K562 (cell line): Measurements from ENCODE around the gene INTS1. TPM values are rescaled to one million over a fixed set of nuclear protein-coding genes. Genes with fewer than 3 reads are reported as not detected.

Experiments used
- CC2D1A ChIP-seq: fragments of 450-650 bp; IDR thresholded peaks from 2 replicates; pipeline ENCODE4 v1.6.1; 2017; ENCODE audit warnings: mild to moderate bottlenecking
- ELK3 ChIP-seq: fragments of 450-650 bp; formaldehyde crosslinking; IDR thresholded peaks from 2 replicates; pipeline ENCODE4 v1.4.0; 2020; ENCODE audit warnings: mild to moderate bottlenecking
- HLTF ChIP-seq: fragments of 450-650 bp; IDR thresholded peaks from 2 replicates; pipeline ENCODE4 v1.6.1; 2016
- MLX ChIP-seq, 2 experiments: fragments of 450-650 bp in 1 of 2; sonication (generic) in 1 of 2; formaldehyde crosslinking; conservative IDR thresholded peaks; 2 replicates each; pipeline versions ENCODE4 v1.4.0 to v1.8.1; 2020 to 2022; ENCODE audit warnings: mild to moderate bottlenecking in 1 of 2, missing genetic modification reagents in 1 of 2
- POLR2B ChIP-seq: fragments of 450-650 bp; IDR thresholded peaks from 2 replicates; pipeline ENCODE4 v1.6.1; 2018; ENCODE audit warnings: low read depth; ENCODE audit not compliant: partially characterized antibody
- SMAD3 ChIP-seq: fragments of 450-650 bp; formaldehyde crosslinking; conservative IDR thresholded peaks from 2 replicates; pipeline ENCODE4 v1.4.0; 2020; ENCODE audit warnings: mild to moderate bottlenecking
- STAT6 ChIP-seq: sonication (generic); formaldehyde crosslinking; IDR thresholded peaks from 2 replicates; pipeline ENCODE4 v1.8.1; 2023; ENCODE audit warnings: mild to moderate bottlenecking, missing genetic modification reagents
- ZBTB40 ChIP-seq, 2 experiments: fragments of 450-650 bp in 1 of 2; sonication (generic) in 1 of 2; formaldehyde crosslinking in 1 of 2; IDR thresholded peaks; 2 replicates each; pipeline versions ENCODE4 v1.7.1 to v1.9.0; 2016 to 2022; ENCODE audit warnings: inconsistent platforms in 1 of 2, mild to moderate bottlenecking in 1 of 2, missing genetic modification reagents in 1 of 2
- ZBTB5 ChIP-seq: fragments of 450-650 bp; IDR thresholded peaks from 2 replicates; pipeline ENCODE4 v1.6.1; 2017; ENCODE audit warnings: antibody characterized with exemption
- ZEB2 ChIP-seq: fragments of 450-650 bp; IDR thresholded peaks from 2 replicates; pipeline ENCODE4 v1.6.1; 2016
- ZSCAN29 ChIP-seq: fragments of 450-650 bp; IDR thresholded peaks from 2 replicates; pipeline ENCODE4 v1.6.1; 2017
- polyA plus RNA-seq, 8 experiments: library from polyadenylated mRNA; depleted of rRNA in 4 of 8; stranded (reverse) in 5 of 8; unstranded in 3 of 8; fragments of >200 nt; fragmentation: Nextera tagmentation in 2 of 8; fragmentation: Illumina TruSeq in 1 of 8; extraction: Ambion mirVana in 2 of 8; extraction: Trizol in 1 of 8; gene quantifications; 2 replicates each; pipeline versions ENCODE4 v1.2.1 to v1.2.3, GENCODE V29; 2011 to 2014; ENCODE audit warnings: inconsistent platforms in 1 of 8, missing spikeins in 1 of 8
- total RNA-seq, 7 experiments: library from RNA; depleted of rRNA in 6 of 7; stranded (reverse); fragments of >200 nt in 6 of 7; fragmentation: Illumina TruSeq in 2 of 7; extraction: Trizol in 2 of 7; gene quantifications; 2 replicates each; pipeline versions ENCODE4 v1.2.1 to v1.2.3, GENCODE V29; 2011 to 2021; ENCODE audit warnings: low replicate concordance in 1 of 7

Gene INTS1
- total and polyA plus RNA-seq, 9 of the 15 experiments (the other 6 are each of a cell fraction or from before 2014, with no cell fraction given), result 0.34 to 119 (median 18.5) TPM

GRCh38 chr7:1460821-1461645 is 43.2 kb downstream of the INTS1 start (continued):
- TF ChIP-seq ZBTB40 (IDR thresholded peaks at IDR 0.05), result 0 out of 2 replicates have a peak, but pooled peaks have one; percentile 46
- TF ChIP-seq ZBTB40 (CRISPR knock-in tag; IDR thresholded peaks at IDR 0.05), result no peak
- no peak for TF ChIP-seq SMAD3 (CRISPR knock-in tag)
- TF ChIP-seq ZBTB5, result no peak
- peak; percentile 83 for TF ChIP-seq POLR2B
- TF ChIP-seq CC2D1A, result peak; percentile 88
- TF ChIP-seq HLTF, result no peak
- TF ChIP-seq MLX (CRISPR knock-in tag; conservative IDR thresholded peaks at IDR 0.05), result no peak; a peak in 1 of 4 replicates
- TF ChIP-seq ZSCAN29, result peak; percentile 71; the same call in 1 of the 2 replicates
- TF ChIP-seq ELK3, result no peak
- TF ChIP-seq STAT6 (CRISPR knock-in tag), result no peak
- TF ChIP-seq ZEB2, result peak; percentile 52; the same call in 1 of the 2 replicates
